ENCODE measurements around the gene EAPP.

The EAPP gene

GRCh38 chr14:34501004-34501580 lies 38.4 kb downstream of the EAPP start:
- no peak overlapping the region for H3K23ac ChIP-seq (ENCODE audit: low read length in 2 of 2)
- H2BK12ac ChIP-seq (ENCODE audit: low read length in 2 of 2): no peak overlapping the region
- no peak overlapping the region for H3K18ac ChIP-seq (ENCODE audit: low read depth in 1 of 2, low read length in 2 of 2)
- no peaks in the 10 kb centered on the region for H3K27me3 ChIP-seq (ENCODE audit: control insufficient read depth in 1 of 2, insufficient read depth in 1 of 2, low read length in 2 of 2)
- H2BK120ac ChIP-seq (ENCODE audit: low read depth, low read length): no peak overlapping the region
- H4K8ac ChIP-seq (ENCODE audit: low read length): no peak overlapping the region
- H2BK15ac ChIP-seq (ENCODE audit: low read depth, poor library complexity, severe bottlenecking): no peak overlapping the region
- DNase-seq: no peak
- H3K14ac ChIP-seq (ENCODE audit: low read length in 2 of 2): no peak overlapping the region
- H3K9me3 ChIP-seq (ENCODE audit: control insufficient read depth, low read length): no peaks in the 10 kb centered on the region
- no peak overlapping the region for H2AFZ ChIP-seq (ENCODE audit: low read depth, low read length)
- peaks cover 11% of the 10 kb centered on the region for H3K4me1 ChIP-seq (ENCODE audit: control insufficient read depth, insufficient read depth, low read depth, low read length)
- H3K4ac ChIP-seq (ENCODE audit: low read depth in 1 of 2, low read length in 2 of 2): no peak overlapping the region
- no peak overlapping the region for H4K91ac ChIP-seq (ENCODE audit: low read length)
- peak overlapping the region; percentile 57 for H3K27ac ChIP-seq (ENCODE audit: low read length, poor library complexity, severe bottlenecking)
- no peak overlapping the region for H2AK5ac ChIP-seq (ENCODE audit: low read length, severe bottlenecking)
- H3K4me3 ChIP-seq (ENCODE audit: insufficient read depth in 1 of 2, low read depth in 1 of 2, low read length in 2 of 2): no peak overlapping the region
- H2BK5ac ChIP-seq (ENCODE audit: low read depth, low read length, poor library complexity, severe bottlenecking): no peak overlapping the region
- H3K79me1 ChIP-seq (replicated peaks; ENCODE audit: low read length, poor library complexity, severe bottlenecking): no peaks in the 10 kb centered on the region
- over 99% methylated on average over 5 of the region's 5 CpGs for WGBS
- no peaks in the 10 kb centered on the region for H3K36me3 ChIP-seq (ENCODE audit: control insufficient read depth in 1 of 2, insufficient read depth in 2 of 2, low read depth in 1 of 2, low read length in 2 of 2)
- no peak overlapping the region for H3K4me2 ChIP-seq (ENCODE audit: low read length, poor library complexity, severe bottlenecking)
- no peak overlapping the region for H3K9ac ChIP-seq (ENCODE audit: low read length)

- Histone ChIP-seq H2BK12ac (ENCODE audit: low read length in 2 of 2) (no peak overlapping the region), H2BK5ac (ENCODE audit: low read depth, low read length, poor library complexity, severe bottlenecking) (no peak overlapping the region), H4K8ac (ENCODE audit: low read length) (no peak overlapping the region), H2BK120ac (ENCODE audit: low read depth, low read length) (no peak overlapping the region), H3K79me1 (replicated peaks; ENCODE audit: low read length, poor library complexity, severe bottlenecking) (no peaks in the 10 kb centered on the region), H2AK5ac (ENCODE audit: low read length, severe bottlenecking) (no peak overlapping the region), H4K91ac (ENCODE audit: low read length) (no peak overlapping the region), H3K9me3 (ENCODE audit: control insufficient read depth, low read length) (no peaks in the 10 kb centered on the region), H3K9ac (ENCODE audit: low read length) (no peak overlapping the region), H3K23ac (ENCODE audit: low read length in 2 of 2) (no peak overlapping the region), H3K27ac (ENCODE audit: low read length, poor library complexity, severe bottlenecking) (no peak overlapping the region), H2BK15ac (ENCODE audit: low read depth, poor library complexity, severe bottlenecking) (no peak overlapping the region), H3K14ac (ENCODE audit: low read length in 2 of 2) (no peak overlapping the region), H3K27me3 (ENCODE audit: control insufficient read depth in 1 of 2, insufficient read depth in 1 of 2, low read length in 2 of 2) (no peaks in the 10 kb centered on the region), H3K4me3 (ENCODE audit: insufficient read depth in 1 of 2, low read depth in 1 of 2, low read length in 2 of 2) (no peak overlapping the region), H3K36me3 (ENCODE audit: control insufficient read depth in 1 of 2, insufficient read depth in 2 of 2, low read depth in 1 of 2, low read length in 2 of 2) (no peaks in the 10 kb centered on the region), H3K4me1 (ENCODE audit: control insufficient read depth, insufficient read depth, low read depth, low read length) (peaks cover 11% of the 10 kb centered on the region), H3K18ac (ENCODE audit: low read depth in 1 of 2, low read length in 2 of 2) (no peak overlapping the region), H3K4ac (ENCODE audit: low read depth in 1 of 2, low read length in 2 of 2) (no peak overlapping the region), H2AFZ (ENCODE audit: low read depth, low read length) (no peak overlapping the region), H3K4me2 (ENCODE audit: low read length, poor library complexity, severe bottlenecking) (no peak overlapping the region)
- DNase-seq: peak; percentile 48
- 100% methylated on average over 5 of the region's 6 CpGs for WGBS
These were observed 40.7 kb downstream of the EAPP start for GRCh38 chr14:34498684-34499412.

GRCh38 chr14:34496679-34497513 lies 42.6 kb downstream of the EAPP start:
- H3K4me2 ChIP-seq (ENCODE audit: low read length, poor library complexity, severe bottlenecking): no peak overlapping the region
- no peaks in the 10 kb centered on the region for H3K9me3 ChIP-seq (ENCODE audit: control insufficient read depth, low read length)
- H3K18ac ChIP-seq (ENCODE audit: low read depth in 1 of 2, low read length in 2 of 2): peak overlapping the region in 1 of 2 experiments; percentile 7
- H3K4me3 ChIP-seq (ENCODE audit: insufficient read depth in 1 of 2, low read depth in 1 of 2, low read length in 2 of 2): peak overlapping the region in 1 of 2 experiments; percentile 27
- H4K91ac ChIP-seq (ENCODE audit: low read length): no peak overlapping the region
- peaks cover 8% of the 10 kb centered on the region for H3K4me1 ChIP-seq (ENCODE audit: control insufficient read depth, insufficient read depth, low read depth, low read length)
- H2BK15ac ChIP-seq (ENCODE audit: low read depth, poor library complexity, severe bottlenecking): no peak overlapping the region
- no peak overlapping the region for H2BK12ac ChIP-seq (ENCODE audit: low read length in 2 of 2)
- no peak overlapping the region for H3K23ac ChIP-seq (ENCODE audit: low read length in 2 of 2)
- H3K9ac ChIP-seq (ENCODE audit: low read length): peak overlapping the region; percentile 89
- H3K27me3 ChIP-seq (ENCODE audit: control insufficient read depth in 1 of 2, insufficient read depth in 1 of 2, low read length in 2 of 2): no peaks in the 10 kb centered on the region
- no peaks in the 10 kb centered on the region for H3K79me1 ChIP-seq (replicated peaks; ENCODE audit: low read length, poor library complexity, severe bottlenecking)
- H2AK5ac ChIP-seq (ENCODE audit: low read length, severe bottlenecking): no peak overlapping the region
- peak overlapping the region; percentile 77 for H3K27ac ChIP-seq (ENCODE audit: low read length, poor library complexity, severe bottlenecking)
- peak overlapping the region; percentile 16 for H2AFZ ChIP-seq (ENCODE audit: low read depth, low read length)
- no peak overlapping the region for H2BK5ac ChIP-seq (ENCODE audit: low read depth, low read length, poor library complexity, severe bottlenecking)
- peak; percentile 99 for DNase-seq
- no peaks in the 10 kb centered on the region for H3K36me3 ChIP-seq (ENCODE audit: control insufficient read depth in 1 of 2, insufficient read depth in 2 of 2, low read depth in 1 of 2, low read length in 2 of 2)
- H4K8ac ChIP-seq (ENCODE audit: low read length): peak overlapping the region; percentile 8
- no peak overlapping the region for H3K14ac ChIP-seq (ENCODE audit: low read length in 2 of 2)
- H3K4ac ChIP-seq (ENCODE audit: low read depth in 1 of 2, low read length in 2 of 2): peak overlapping the region; percentile 6 to 15
- 19% methylated on average over 9 of the region's 14 CpGs for WGBS
- no peak overlapping the region for H2BK120ac ChIP-seq (ENCODE audit: low read depth, low read length)
